Stimulated activated CD8-positive, alpha-beta memory T cell treated with anti-CD3 and anti-CD28 coated beads, Interleukin-4, amount 100 ng/mL, for 48 hours (primary cell): ENCODE data around the gene CFAP299.

Source experiments
- DNase-seq: peaks from one replicate; pipeline ENCODE4 v3.0.0-alpha.2; 2020

The CFAP299 gene

DNA sequence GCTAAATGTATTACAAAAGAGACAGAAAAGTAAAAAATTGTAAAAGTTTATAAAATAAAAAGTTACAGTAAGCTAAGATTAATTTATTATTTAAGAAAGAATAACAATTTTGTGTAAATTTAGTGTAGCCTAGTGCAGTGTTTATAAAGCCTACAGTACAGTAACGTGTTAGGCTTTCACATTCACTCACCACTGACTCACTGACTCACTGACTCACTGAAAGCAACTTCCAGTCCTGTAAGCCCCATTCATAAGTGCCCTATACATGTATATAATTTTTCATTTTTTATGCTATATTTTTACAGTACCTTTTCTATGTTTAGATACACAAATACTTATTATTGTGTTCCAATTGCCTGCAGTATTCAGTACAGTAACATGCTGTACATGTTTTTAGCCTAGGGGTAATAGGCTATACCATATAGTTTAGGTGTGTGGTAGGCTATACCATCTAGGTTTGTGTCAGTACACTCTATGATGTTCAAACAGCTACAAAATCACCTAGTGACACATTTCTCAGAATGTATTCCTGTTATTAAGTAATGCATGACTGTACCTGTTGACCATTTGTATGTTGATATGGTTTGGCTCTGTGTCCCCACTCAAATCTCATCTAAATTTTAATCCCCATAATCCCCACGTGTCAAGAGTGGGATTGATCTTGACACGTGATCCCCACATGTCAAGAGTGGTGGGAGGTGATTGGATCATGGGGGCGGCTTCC lies 57.9 kb downstream of the CFAP299 start:
- no peak for DNase-seq

GRCh38 chr4:80393970-80394250 lies 58.4 kb downstream of the CFAP299 start:
- DNase-seq, result no peak

DNA sequence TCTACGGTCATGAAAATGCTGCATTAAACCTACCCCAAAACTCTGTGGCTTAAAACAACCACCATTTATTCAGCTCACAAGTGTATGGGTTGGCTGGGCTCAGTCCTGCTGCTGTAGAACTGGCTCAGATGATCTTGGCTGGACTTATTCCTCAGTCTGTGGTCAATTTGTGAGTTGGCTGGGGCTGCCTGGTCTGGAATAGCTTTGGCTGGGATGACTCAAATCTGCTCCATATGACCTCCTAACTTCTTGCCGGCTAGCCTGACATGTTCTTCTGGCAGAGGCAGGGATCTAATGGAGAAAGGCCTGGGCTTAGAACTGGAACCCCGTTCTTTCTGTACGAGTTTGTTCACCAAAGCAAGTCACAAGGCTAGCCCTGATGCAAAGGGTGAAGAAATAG lies 71.7 kb downstream of the CFAP299 start:
- no peak for DNase-seq

GRCh38 chr4:80409809-80410208 lies 74.3 kb downstream of the CFAP299 start:
- DNase-seq, result no peak

- no peak for DNase-seq
Observed at GRCh38 chr4:80412322-80412721, 76.8 kb downstream of the CFAP299 start.

GRCh38 chr4:80413086-80413485 lies 77.6 kb downstream of the CFAP299 start:
- DNase-seq, result no peak

- DNase-seq, result no peak
Observed at GRCh38 chr4:80417019-80417418, 81.5 kb downstream of the CFAP299 start.

DNA sequence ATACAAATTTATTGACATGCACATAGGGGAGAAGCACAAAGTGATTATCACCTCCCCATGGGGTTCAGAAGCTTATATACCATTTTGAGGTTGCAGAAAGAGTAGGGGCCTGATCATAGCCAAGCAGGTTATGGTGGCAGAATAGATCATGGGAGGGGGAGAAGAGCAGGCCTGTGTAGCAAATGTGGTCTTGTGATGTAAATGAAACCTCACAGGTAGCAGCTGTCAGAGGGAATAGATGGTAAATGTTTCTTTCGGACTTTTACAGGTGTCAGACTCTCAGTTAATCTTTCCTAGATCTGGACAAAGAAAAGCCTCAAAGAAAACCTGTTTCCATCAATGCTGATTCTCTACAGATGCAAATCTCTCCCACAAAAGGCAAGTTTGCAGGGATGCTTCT lies 84.4 kb downstream of the CFAP299 start:
- DNase-seq, result no peak

- DNase-seq, result no peak
Observed at GRCh38 chr4:80420638-80421037, 85.1 kb downstream of the CFAP299 start.

DNA sequence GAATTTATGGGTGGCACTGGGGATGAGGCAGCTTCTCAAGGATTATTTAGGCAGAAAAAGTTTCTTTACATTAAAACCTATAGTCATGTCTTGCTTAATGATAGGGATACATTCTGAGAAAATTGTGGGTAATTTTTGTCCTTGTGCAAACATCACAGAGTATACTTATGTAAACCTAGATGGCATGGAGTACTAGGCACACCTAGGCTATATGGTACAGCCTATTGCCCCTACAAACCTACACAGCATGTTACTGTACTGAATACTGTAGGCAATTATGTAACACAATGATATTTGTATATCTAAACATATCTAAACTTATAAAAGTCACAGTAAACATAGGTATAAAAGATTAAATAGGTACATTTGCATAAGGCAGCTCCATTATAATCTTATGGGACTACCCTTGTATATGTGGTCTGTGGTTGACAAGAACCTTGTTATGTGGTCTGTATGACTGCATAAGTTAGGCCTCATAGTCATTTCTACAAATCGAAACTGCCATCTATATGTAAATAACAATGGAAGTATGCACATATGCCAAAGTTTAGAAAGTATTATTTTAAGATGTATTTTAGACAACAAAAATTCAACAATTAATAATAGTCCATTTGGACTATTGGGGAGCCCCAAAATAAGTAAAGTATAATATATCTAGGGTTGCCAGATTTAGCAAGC lies 87.3 kb downstream of the CFAP299 start:
- no peak for DNase-seq

GRCh38 chr4:80423553-80424224 lies 88.2 kb downstream of the CFAP299 start:
- no peak for DNase-seq

DNA sequence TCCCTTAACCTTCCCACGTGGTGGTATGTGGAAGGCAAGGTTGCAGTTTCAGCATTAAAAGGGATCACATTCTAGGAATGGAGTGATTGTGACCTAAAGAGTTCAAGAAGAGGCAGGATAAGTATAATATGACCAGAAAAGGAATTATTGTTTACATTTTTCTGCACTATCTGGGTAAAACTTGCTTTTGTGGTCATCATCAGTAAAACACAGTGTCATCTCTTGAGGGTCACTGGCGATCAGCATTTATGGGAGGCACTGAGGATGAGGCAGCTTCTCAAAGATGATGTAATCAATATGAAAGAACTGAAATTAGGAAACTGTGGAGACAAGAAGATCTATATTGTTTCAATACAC lies 88.7 kb downstream of the CFAP299 start:
- DNase-seq, result no peak

- DNase-seq, result no peak
Observed at GRCh38 chr4:80425124-80426100, 89.9 kb downstream of the CFAP299 start.

DNA sequence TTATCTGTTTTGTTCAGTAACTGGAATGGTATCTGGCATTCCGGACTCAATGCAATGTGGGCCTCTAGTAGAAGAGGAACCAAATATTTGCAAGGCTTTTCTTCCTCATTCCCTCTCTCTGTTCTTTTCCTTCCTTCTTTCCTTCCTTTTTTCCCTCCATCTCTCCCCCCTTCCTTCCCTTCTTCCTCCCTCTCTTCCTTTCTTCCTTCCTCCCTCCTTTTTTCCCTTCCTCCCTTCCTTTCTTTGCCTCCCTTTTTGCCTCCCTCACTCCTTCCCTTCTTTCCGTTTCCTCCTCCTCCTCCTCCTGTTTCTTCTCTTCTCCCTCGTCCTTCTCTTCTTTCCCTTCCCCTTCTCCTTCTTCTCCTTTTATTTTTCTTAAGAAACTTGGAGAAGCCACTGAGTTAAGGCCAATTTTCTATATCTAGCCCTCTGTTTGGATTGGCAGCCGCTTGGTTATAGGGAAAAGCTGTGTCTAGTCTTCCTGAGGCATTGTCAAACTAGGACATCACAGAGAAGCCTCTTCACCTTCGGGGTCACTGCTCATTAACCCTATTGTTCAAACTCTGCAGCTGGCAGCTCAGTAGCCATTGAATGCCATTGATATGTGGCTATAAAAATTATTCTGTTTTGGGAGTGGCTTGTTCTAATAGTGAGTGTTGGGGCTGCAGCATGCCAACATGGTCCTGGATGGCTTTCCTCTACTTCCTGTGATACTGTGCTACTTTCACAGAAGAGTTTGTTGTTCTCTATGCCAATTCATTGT lies 95.9 kb downstream of the CFAP299 start:
- no peak for DNase-seq

DNA sequence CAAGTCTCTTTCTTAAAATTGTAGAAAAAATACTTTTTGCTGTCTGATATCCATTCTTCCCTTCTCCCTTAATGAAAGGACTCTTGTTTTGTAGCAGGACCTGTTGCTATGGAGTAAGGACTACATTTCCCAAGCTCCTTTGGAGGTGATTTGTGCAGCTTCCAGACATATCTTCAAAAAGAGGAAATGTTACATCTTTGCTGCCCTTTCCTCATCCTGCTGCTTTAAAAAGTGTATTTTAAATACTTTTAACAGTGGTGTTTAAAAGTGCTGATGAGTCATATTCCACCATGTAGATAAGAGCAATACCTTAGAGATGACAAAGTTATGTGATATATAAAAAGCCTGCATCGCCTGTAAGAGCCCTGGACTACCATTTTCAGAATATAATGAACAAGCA lies 98.7 kb downstream of the CFAP299 start:
- no peak for DNase-seq

- no peak for DNase-seq
Observed at GRCh38 chr4:80438016-80438415, 102.5 kb downstream of the CFAP299 start.

DNA sequence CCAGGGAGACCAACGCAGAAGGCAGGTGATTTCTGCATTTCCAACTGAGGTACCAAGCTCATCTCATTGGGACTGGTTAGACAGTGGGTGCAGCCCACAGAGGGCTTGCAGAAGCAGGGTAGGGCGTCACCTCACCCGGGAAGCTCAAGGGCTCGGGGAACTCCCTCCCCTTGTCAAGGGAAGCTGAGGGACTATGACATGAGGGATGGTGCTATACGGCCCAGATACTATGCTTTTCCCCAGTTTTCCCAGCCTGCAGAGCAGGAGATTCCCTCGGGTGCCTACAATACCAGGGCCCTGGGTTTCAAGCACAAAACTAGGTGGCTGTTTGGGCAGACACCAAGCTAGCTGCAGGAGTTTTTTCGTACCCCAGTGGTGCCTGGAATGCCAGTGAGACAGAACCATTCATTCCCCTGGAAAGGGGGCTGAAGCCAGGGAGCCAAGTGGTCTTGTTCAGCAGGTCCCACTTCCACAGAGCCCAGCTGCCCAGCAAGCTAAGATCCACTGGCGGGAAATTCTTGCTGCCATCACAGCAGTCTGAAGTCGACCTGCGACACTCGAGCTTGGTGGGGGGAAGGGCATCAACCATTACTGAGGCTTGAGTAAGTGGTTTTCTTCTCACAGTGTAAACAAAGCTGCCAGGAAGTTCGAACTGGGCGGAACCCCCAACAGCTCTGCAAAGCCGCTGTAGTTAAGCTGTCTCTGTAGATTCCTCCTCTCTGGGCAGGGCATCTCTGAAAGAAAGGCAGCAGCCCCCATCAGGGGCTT lies 103.9 kb downstream of the CFAP299 start:
- DNase-seq, result peak; percentile 24

- no peak for DNase-seq
Observed at GRCh38 chr4:80446248-80446647, 110.7 kb downstream of the CFAP299 start.

GRCh38 chr4:80446664-80447063 lies 111.1 kb downstream of the CFAP299 start:
- no peak for DNase-seq

- DNase-seq, result no peak
Observed at GRCh38 chr4:80447493-80447892, 112.0 kb downstream of the CFAP299 start.

DNA sequence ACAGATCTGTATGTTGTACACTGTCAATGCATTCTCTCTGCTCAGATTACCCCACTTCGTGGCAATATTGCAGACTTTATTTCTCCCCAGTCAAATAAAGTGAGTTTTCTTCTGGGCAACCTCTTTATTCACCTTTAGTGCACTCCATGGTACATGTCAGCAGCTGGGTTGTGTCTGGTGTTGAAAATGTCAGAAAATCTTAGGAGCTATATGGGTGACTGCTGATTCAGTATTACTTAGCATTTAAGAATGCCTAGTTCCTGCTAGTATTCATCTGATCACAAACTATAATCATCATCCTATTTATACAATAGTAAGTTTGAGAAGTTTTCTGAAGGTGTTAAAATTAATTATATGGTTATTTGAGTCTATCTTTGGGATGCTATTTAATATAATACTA lies 112.5 kb downstream of the CFAP299 start:
- no peak for DNase-seq

GRCh38 chr4:80452055-80452454 lies 116.5 kb downstream of the CFAP299 start:
- no peak for DNase-seq
